Measurements from ENCODE around the gene VANGL2. TPM values are rescaled to one million over a fixed set of nuclear protein-coding genes. Genes with fewer than 3 reads are reported as not detected.
A peak's percentile ranks its signal among the peaks of the same experiment; 100 is the strongest.

VANGL2 gene
- total and polyA plus RNA-seq, 9 of the 15 experiments (the other 6 are each of a cell fraction or from before 2014, with no cell fraction given) = 0.28 to 4.0 (median 0.98) TPM

DNA sequence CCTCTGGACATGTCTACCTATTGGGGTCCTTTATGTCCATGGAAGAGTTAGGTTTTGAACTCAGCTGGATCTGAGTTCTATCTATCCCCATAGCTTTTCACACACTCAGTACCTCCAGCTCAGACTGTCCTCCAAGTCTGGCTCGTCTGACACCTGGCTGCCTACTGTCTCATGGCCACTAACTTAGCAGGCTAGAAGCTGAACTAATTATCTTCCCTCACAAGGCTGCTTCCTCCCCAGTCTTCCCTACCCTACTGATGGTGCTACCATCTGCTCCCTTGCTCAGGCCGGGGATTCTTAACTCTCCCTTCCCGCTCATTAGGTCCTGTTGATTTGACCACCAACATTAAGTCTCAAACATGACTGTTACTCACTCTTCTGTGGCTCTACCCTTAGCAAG is 13.4 kb downstream of the VANGL2 start:
- no peak overlapping the region for H3K4me2 ChIP-seq (ENCODE audit: insufficient read depth, low read length)
- intact Hi-C loops (cut with micrococcal nuclease) = no loop called here
- CTCF ChIA-PET (ENCODE audit: low intra/inter-chr PET ratio) = no interaction called here
- BruUV-seq (replicated peaks) = no TSS peak
- no peak overlapping the region for H3K4me3 ChIP-seq
- H2AFZ ChIP-seq (ENCODE audit: low read depth, low read length) = no peak overlapping the region
- WGBS (ENCODE audit: insufficient coverage, low coverage, missing lambda C conversion rate) = 44% methylated on average over 3 of the region's 3 CpGs
- POLR2A ChIA-PET = no interaction called here
- no peak for DNase-seq (ENCODE audit: extremely low read depth in 1 of 4, low spot score in 3 of 4)
- no peak overlapping the region for H3K9ac ChIP-seq (ENCODE audit: insufficient read depth in 1 of 2, low read depth in 2 of 2, low read length in 2 of 2)
- ATAC-seq = 0 out of 3 replicates have a peak, but pooled peaks have one; percentile 10
- H3K4me1 ChIP-seq (replicated peaks in 1 of 2; ENCODE audit: control insufficient read depth in 2 of 2, insufficient read depth in 2 of 2, low read length in 2 of 2) = peaks cover 9 to 16% of the 10 kb centered on the region in 2 experiments; a peak in 4 of 5 replicates
- no peaks in the 10 kb centered on the region for H3K9me1 ChIP-seq (ENCODE audit: control insufficient read depth, insufficient read depth, low read length)
- no peak for FAIRE-seq
- no peaks in the 10 kb centered on the region for H3K27me3 ChIP-seq (ENCODE audit: control insufficient read depth in 2 of 2, insufficient read depth in 2 of 2, low read length in 2 of 2)
- no peaks in the 10 kb centered on the region for H3K9me3 ChIP-seq (replicated peaks; ENCODE audit: control insufficient read depth, insufficient read depth, low read depth, low read length)
- H3K36me3 ChIP-seq (ENCODE audit: control insufficient read depth, insufficient read depth, low read length) = no peaks in the 10 kb centered on the region; the same call in 2 of the 3 replicates
- H4K20me1 ChIP-seq (replicated peaks; ENCODE audit: control insufficient read depth, insufficient read depth, low read length) = no peaks in the 10 kb centered on the region
- in situ Hi-C loops (cut with MboI) = no loop called here
- no peaks in the 10 kb centered on the region for H3K79me2 ChIP-seq (ENCODE audit: control insufficient read depth, insufficient read depth, low read length)
- H3K27ac ChIP-seq (ENCODE audit: extremely low read depth, low read depth, low read length) = no peak overlapping the region
- TF ChIP-seq MAZ (CRISPR knock-in tag; conservative IDR thresholded peaks at IDR 0.05 in 1 of 2, IDR thresholded peaks at IDR 0.05 in 1 of 2) (no peak), FOXA1 (IDR thresholded peaks at IDR 0.05; ENCODE audit: borderline replicate concordance) (no peak), MECOM (CRISPR knock-in tag; IDR thresholded peaks at IDR 0.05) (no peak), SOX6 (IDR thresholded peaks at IDR 0.05) (no peak), HNRNPL (IDR thresholded peaks at IDR 0.05; ENCODE audit: low read depth, low read length) (no peak), RBM14 (IDR thresholded peaks at IDR 0.05; ENCODE audit: borderline replicate concordance, insufficient read depth, low read depth, low read length) (no peak), DEAF1 (CRISPR knock-in tag; IDR thresholded peaks at IDR 0.05) (no peak), ASH1L (IDR thresholded peaks at IDR 0.05; ENCODE audit: borderline replicate concordance, low read depth, partially characterized antibody) (no peak), NFE2L1 (tag; IDR thresholded peaks at IDR 0.05; ENCODE audit: borderline replicate concordance, low read depth) (no peak), TRIM25 (IDR thresholded peaks at IDR 0.05; ENCODE audit: borderline replicate concordance) (no peak), TFAP4 (CRISPR knock-in tag; IDR thresholded peaks at IDR 0.05; ENCODE audit: borderline replicate concordance) (no peak)
- TF ChIP-seq, protein P1, sequence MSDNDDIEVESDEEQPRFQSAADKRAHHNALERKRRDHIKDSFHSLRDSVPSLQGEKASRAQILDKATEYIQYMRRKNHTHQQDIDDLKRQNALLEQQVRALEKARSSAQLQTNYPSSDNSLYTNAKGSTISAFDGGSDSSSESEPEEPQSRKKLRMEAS (CRISPR knock-in tag; IDR thresholded peaks at IDR 0.05) = no peak
- TF ChIP-seq, protein P2, sequence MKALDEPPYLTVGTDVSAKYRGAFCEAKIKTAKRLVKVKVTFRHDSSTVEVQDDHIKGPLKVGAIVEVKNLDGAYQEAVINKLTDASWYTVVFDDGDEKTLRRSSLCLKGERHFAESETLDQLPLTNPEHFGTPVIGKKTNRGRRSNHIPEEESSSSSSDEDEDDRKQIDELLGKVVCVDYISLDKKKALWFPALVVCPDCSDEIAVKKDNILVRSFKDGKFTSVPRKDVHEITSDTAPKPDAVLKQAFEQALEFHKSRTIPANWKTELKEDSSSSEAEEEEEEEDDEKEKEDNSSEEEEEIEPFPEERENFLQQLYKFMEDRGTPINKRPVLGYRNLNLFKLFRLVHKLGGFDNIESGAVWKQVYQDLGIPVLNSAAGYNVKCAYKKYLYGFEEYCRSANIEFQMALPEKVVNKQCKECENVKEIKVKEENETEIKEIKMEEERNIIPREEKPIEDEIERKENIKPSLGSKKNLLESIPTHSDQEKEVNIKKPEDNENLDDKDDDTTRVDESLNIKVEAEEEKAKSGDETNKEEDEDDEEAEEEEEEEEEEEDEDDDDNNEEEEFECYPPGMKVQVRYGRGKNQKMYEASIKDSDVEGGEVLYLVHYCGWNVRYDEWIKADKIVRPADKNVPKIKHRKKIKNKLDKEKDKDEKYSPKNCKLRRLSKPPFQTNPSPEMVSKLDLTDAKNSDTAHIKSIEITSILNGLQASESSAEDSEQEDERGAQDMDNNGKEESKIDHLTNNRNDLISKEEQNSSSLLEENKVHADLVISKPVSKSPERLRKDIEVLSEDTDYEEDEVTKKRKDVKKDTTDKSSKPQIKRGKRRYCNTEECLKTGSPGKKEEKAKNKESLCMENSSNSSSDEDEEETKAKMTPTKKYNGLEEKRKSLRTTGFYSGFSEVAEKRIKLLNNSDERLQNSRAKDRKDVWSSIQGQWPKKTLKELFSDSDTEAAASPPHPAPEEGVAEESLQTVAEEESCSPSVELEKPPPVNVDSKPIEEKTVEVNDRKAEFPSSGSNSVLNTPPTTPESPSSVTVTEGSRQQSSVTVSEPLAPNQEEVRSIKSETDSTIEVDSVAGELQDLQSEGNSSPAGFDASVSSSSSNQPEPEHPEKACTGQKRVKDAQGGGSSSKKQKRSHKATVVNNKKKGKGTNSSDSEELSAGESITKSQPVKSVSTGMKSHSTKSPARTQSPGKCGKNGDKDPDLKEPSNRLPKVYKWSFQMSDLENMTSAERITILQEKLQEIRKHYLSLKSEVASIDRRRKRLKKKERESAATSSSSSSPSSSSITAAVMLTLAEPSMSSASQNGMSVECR (CRISPR knock-in tag; IDR thresholded peaks at IDR 0.05) = no peak

Measured in K562 (cell line).